ENCODE data around the gene TMEM53.

The TMEM53 gene

DNA sequence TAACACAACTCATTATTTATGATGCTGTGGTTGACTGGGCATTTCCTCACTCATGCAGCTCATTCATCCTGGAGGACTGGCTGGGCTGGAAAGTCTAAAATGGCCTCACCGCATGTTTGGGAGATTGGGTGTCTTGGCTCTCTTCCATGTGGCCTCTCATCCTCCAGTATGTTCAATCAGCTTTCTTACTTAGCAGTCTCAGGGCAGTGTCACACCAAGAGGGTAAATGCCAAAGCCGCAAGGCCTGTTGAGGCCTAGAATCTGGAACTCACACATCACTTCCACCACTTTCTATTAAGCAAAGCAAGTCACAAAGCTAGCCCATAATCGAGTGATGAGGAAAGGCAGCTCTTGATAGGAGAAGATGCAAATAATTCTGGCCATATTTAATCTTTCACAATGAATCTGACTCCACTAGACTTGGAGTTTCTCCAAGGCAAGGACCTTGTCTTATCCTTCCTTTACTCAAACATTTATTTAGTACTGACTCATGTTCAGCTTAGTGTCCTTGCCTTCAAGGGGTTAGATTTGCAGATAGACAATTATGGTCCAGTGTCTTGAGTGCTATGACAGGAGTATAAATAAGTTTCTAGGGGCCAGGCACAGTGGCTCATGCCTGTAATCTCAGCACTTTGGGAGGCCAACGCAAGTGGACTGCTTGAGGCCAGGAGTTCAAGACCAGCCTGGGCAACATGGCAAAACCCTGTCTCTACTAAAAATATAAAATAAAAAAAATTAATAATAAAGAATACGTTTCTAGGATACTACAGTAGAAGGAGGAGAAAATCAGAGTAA, 45.1 kb downstream of the TMEM53 start:
- DNase-seq = no peak

DNA sequence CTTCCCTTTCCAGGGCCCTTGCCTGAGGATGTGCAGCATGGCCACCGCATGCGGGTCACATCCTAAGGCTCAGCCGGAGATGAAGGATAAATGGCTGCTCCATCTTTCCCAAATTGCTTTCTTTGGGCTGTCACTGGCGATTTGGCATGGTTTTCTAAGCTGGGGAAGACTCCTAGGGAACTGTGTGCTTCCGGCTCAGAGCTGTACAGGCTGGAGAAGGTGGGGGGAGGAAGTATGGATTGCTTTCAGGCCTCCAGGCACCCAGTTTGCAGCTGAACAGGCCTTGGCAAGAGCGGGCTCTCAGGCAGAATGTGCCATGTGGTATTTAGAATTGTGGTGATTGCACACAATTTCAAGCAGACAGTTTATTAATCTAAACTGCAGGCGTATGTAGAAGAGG, 48.9 kb downstream of the TMEM53 start:
- no peak for DNase-seq

DNA sequence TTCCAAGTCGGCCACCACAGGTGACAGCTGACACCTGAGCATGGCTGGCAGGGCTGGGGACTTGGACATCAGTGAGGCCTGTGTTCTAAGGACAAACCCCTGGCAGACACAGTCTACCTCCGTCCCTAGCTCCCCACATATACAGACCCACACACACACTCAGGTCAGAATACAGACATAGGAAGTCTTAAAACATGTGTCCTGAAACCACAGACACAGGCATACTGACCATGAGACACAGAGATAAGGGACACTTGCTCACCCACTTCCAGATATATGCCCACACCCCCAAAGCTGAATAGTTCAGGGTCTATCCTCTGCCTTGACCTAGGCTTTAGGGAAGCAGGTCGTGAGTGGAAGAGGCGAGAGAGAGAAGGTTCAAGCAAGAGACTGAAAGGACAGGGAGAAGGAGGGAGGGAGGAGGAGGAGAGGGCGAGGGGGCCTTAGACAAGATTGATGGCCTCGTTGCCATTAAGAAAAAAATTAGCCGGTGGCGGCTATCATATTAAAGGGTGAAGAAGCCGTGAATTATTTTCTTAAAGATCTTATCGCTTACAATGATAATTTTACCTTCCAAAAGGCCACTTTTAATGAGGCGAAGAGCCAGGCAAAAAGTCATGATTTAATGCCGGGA, 49.9 kb downstream of the TMEM53 start:
- DNase-seq = no peak

DNA sequence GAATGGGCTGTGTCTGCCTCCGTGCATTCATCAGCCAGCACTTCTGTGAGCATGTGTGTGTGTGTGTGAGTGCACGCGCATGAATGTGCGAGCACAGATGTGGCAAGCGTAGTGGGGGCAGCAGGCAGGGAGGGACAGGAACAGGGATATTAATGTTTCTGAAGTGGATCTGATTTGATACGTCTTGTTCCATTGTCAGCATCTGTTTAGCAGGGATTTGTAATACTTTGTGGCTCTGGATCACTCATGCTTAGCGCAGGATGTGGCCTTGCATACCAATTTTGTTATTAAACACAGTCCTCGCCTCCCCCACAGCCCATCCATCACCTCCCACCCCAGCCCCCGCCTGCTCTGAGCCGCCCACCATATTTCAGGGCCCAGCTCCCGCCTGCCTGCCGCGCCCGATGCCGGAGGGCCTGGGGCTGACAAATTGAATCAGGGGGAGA, 52.4 kb downstream of the TMEM53 start:
- DNase-seq = no peak

DNA sequence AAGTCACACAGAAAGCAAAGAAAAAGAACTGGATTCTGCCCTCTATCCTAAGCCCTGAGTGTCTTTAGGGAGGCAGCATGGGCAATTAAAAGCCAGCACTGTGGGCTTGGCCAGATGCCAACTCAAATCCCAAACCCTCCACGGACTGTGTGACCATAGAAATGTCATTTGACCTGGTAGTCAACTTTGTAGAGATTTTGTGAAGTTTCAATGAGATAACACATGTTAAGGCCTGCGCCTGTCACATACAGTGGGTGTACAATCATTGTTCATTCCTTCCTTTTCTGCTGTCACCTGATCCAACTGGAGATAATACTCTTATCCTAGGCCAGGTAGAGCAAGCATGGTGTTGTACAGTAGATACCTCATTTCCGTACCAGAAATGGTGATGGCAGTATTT, 54.2 kb downstream of the TMEM53 start:
- no peak for DNase-seq

DNA sequence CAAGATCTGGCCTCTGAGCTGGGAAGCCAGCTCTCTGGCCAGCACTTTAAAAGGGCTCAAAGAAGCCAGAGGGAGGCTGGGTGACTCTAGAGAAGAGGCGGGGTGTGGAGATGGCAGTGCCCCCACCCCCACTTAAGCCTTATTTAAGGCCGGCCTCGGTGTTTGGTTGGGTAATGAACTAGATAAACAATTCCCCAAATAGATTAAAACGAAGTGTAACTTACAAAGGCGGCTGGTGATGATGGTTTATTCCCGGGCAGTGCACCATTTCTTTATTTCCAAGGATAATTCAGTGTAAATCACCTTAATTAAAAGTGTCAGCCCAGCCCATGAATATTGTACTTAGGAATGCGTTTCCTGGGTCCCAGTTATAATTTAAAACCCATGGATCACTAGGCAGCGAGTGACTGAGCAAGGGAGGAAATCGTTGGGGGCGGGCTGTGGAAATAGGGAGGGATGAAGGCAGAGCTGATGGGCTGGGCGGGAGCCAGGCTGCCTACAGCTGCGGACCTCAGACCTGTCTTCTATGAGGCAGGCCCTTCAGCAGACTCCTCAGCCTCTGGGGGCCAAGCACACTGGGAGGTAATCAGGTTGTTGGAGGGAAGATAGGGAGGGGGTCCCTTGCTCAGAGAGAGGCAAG, 54.9 kb downstream of the TMEM53 start:
- DNase-seq = no peak

DNA sequence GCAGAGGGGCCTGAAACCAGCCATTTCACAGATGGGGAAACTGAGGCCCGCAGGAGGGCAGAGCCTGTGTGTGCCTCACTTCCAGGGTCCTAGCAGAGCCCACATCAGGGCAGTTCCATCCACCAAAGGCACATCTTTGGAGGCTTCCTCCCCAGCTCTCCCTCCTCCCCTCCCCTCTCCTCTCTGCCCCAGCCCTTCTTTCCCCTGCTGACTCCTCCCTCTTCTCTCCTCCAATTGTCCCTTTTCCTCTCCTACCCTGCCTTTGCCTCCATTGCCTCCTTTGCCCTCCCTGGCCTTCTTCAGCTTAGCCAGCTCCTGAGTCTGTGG, 56.6 kb downstream of the TMEM53 start:
- DNase-seq = no peak

DNA sequence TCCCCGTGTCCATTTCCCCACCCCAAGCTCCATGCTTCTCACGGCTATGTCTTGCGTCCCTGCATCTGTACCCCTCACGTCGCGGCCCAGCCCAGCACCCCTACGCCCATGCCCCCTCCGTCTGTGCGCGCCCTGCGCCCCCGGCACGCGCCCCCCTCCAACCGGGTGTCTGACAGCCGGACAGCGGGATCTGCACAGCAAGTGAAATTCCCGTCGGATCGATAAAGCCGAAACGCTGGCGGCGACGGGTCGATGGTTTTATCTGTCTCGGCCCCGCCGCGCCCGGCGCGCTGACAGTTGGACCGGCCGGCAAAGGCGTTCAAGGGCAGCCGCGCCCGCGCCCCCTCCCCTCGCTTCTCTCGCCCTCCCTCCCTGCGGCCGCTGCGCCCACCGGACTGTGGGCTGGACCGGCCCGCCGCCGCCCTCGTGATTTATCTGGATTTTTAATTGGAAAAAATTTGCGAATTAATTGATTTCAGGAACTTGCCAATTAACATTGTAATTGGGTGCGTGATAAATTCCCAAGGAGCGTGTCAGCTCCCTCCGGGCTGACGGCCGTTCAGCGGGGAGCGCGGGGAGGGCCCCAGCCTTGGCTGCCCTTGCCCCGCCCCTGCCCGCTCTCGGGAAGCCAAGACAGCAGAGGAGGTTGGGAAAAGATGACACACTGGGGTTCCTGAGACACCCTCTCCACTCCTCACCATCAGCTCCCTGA, 57.1 kb downstream of the TMEM53 start:
- DNase-seq = no peak

DNA sequence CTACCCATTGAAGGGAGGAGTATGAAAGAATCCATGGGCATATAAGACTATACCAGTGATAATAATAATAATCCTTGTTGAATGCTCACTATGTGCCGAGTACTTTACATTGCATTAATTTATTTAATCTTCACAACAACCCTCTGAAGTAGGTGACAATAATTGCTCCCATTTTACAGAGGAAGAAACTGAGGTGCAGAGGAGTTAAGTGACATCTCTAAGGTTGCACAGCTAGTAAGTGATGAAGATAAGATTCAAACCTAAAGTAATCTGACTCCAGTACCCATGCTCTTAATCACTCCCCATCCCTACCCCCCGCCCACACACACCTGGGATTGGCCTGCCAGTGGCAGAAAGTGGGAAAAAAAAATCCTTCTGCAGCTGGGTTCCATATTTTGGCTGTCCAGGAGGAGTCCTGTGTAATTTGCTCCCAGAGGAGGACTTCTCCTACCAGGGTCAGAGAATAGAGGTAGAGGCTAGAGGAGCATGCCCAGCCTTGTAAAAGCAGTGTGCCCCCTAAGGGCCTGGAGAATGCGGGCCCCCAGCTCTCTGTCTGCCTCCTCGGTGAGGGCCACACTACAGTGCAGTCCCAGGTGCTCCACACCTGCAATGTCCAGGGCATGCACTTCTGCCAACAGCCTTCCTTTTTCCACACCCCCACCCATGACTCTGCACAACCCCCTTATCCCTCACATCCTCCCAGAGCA, 57.8 kb downstream of the TMEM53 start:
- DNase-seq = no peak

DNA sequence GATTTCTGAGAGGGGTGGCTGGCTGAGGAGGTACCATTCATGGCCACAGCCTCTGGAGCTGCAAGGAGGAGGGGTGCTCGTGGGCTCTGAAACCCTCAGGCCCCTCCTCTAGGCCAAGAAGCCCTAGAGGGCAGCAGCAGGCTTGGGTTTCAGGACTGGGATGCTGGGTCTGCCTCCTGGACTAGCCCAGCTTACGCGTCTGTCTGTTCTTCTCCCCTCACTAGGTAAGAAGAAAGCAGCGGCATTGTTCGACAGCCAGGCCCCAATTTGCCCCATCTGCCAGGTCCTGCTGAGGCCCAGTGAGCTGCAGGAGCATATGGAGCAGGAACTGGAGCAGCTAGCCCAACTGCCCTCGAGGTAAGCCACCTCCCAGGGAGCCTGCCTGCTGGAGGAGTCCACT, 60.3 kb downstream of the TMEM53 start:
- no peak for DNase-seq

DNA sequence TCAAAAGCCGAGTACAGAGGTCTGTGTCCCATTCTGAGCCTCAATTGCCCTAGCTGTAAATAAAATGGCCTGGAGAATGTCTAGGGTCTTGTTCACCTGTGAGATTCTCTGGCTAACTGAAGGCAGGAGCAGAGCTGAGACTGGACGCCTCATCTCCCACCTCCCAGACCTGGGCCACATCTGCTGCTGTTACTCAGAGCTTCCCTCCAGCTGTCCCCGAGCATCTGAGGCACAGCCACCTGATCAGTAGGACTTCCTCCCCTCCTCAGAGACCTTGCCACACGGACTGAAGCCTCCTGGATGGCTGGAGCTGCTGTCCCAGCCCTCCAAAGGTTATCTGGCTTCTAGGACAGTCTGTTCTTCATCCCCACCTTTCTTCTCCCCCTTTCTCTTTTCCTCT, 62.4 kb downstream of the TMEM53 start:
- DNase-seq = no peak

DNA sequence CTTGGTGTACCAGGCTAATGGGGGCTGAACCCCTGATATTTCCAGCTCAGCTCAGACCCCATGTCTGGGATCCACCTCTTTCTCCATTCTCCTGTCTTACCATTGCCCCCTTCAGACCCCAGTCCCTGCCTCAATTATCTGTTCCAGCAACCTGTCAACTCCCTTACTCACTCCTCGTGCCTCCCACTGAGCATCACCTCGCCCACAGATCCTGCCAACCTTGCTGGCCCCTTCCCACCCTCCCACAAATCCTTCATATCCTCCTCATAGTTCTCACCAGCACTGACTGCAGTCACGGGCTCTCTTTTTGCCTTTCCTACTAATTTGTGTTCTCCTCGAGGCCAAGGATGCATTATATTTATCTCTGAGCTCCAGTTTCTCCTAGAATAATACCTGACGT, 62.9 kb downstream of the TMEM53 start:
- no peak for DNase-seq

DNA sequence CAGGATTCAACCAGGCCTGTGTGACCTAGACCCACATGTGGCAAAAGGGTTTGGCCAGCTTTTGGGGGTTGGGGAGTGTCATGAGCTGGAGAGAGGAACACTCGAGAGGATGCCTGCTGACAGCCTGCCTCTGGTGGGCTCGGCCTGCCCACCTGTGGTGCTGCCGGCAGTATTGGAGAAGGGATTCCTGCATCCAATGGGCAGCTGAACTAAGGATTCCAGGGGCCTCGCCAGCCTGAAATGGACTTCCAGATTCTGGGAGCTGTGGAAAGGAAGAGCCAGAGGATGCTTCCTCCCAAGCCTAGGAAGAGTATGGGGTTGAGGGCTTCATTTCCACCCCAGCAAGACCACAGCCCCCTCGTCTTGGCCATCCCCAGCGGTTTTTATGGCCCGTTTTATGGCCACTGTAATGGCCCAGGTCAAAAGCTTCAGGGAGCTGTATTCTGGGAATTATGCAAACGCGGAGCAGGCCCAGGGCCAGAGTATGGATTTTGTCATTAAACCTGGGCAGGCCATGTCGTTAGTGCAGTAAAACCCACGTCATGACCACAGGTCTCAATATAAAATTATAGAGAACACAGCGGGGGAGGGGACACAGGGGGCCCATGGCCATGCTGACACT, 63.6 kb downstream of the TMEM53 start:
- DNase-seq = no peak

DNA sequence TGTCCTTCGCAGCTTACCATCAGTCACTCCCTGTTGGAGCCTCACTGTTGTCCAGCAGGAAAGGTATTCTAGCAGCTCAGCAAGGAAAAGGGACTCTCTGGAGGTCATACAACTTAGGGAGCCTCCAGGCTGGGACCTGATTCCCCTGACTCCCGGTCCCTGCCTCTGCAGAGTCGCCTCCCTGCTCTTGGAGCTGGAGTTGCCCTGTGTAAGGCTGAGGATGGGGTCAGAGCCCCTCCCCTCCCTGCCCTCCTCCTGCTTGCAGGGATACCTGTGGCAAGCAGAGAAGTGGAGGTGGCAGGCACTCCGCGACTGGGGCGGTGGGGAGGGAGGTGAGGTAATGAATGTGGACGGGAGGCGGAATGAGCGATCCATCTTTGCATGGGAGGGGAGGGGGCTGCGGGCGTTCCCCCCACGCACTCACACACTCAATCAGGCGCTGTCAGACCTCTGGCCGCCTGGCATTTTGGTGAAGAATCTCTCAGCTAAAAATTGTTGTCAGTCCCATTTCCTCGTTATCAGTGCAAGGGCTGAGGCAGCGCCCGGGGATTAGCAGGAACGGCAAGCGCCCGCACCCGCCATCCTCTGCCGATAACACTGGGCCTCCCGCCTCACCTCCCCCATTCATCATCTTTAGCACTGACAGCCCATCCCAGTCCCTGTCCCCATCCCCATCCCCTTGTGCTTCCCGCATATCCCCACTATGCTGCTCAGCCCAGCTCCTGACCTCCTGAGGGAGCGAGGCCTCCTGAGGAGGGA, 64.3 kb downstream of the TMEM53 start:
- DNase-seq = no peak

DNA sequence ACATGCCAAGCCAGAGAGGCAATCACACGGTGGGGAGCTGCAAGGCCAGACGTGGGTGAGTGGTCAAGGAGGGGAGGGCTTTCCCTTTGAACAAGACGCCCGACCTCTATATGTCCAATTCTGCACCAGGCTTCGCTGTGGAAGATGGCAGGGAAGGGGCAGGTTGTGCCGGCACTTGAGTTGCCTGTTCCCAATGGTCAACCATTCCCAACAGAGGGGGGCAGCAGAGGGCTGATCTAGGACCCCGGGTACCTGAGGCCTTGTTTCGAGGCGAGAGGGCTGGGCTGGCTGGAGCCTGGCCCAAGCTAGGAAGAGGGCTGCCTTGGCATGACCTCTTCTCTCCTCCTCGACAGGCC, 64.9 kb downstream of the TMEM53 start:
- peak in 1 of 5 experiments; percentile 12 for DNase-seq

DNA sequence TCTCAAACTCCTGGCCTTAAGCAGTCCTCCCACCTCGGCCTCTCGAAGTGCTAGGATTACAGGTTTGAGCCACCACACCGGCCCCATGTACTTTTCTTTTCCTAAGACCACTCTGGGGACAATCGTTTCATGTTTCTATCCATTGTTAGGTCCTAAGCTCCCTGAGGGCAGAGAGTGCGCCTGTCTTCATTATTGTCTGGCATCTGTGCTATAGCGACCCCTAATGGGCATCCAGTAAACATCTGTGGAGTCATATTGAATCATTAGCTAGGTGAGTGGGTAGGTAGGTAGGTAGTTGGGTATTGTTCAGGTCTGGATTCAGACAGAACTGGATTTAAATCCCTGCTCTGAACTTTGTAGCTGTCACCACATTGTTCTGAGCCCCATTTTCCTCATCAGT, 66.1 kb downstream of the TMEM53 start:
- DNase-seq = peak in 1 of 5 experiments; percentile 14

DNA sequence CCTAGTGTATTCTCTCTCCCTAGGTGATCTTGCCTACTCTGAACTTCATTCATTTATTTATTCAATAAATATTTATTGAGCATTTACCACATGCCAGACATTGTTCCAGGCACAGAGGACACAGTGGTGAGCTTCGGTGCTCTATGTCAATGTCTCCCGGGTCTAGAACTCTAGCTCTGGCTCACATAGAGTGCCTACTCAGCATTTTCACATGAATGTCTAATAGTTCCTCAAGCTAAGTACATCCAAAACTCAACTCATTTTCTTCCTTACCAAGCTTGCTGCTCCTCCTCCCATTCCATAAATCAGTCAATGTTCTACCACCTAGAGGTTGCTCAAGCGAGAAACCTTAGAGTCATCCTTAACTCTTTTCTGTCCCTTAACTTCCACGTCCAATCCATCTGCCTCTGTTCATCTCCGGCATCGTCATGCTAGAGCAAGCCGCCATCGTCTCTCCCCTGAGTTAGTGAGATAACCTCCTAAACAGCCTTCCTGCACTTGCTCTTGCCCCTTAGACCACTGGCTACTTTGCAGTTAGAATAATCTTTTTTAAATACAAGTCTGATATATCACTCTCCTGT, 67.5 kb downstream of the TMEM53 start:
- no peak for DNase-seq

DNA sequence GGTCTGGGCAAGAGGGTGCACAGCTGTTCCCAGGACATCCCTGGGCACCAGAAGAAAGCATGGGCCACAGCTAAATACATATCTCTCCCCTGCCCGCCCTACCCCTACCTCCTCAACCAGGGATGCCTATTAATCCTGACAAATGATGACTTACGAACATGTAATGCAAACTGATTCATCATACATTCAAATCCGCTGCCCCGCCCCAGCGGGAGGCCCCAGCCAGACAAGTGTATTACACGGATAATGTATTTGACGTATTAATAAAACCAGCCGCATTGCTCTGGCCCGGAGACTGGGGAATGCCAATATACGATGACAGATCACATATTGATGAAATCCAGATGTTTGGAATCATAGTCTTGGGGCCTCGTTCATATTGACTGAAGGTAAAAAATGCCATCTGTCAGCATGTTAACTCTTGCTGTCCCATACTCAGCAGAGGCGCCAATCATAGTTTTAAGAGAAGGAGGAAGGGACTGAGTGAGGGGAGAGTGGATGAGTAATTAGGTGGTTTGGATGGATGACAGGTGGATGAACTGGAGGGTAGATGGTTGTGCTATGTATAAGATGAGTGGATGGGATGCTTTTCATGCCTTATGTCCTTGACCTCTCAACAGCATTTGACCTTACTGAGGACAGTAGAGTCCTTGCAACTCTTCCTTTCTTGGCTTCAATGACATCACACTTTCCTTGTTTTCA, 68.2 kb downstream of the TMEM53 start:
- no peak for DNase-seq

DNA sequence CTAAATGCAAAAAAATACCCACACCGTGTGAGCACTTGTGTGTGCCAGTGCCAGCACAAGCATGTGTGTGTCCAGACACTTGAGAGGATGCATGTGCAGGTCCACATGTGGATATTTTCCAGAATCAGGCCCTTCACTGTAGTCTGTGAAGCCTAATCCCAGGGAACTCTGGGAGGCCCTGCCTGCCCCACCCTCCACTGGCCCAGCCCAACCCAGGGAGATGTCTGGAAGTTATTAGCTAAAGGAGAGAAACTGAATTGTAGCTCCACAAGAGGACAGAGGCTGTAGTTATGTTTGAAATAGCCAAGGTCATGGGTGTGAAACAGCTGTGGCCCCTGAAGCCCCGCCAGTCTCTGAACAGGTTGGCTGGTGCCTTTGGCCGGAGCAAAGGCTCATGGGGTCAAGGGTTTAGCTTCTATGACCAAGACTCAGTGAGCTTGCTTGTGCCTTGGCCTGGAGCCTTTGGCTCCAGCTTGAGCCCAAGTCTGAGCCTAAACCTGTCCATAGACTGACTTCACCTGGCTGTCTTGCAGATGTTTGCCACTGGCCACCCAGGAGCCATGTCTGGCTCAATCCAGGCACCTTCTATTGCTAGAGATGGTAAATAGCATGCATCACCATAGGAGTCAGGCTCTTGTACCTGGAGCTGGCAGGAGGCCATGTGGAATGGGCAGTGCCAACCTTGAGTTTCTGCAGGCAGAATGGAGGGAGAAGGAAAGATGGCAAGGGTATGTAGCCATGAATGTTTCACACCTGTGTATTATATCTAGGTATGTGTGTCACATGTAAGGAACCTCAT, 69.9 kb downstream of the TMEM53 start:
- DNase-seq = no peak

DNA sequence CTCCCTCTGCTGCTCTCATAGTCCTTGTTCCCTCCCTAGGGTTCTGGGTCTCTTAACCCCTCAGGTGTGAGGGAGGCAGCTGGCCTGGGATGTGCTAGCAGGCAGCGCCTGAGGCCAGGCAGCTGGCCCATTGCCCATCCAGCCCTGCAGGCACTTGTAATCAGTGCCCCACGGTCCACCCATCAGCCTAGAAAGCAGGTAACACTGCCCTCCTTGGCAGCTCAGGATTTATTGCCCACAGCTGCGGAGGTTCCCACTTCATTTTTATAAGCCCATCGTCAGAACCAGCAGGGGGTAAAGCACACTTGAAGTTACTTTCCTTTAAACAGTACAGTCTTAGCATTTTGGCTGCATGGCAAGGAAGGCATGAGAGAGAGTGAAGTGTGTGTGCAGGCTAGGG, 70.6 kb downstream of the TMEM53 start:
- DNase-seq = no peak

Data from T-helper 2 cell (primary cell).